Measurements from ENCODE around the gene KCND3. TPM values are rescaled to one million over a fixed set of nuclear protein-coding genes. Genes with fewer than 3 reads are reported as not detected.

Gene KCND3
- total RNA-seq, 1 donor from 2014 or later: 24.7 TPM

DNA sequence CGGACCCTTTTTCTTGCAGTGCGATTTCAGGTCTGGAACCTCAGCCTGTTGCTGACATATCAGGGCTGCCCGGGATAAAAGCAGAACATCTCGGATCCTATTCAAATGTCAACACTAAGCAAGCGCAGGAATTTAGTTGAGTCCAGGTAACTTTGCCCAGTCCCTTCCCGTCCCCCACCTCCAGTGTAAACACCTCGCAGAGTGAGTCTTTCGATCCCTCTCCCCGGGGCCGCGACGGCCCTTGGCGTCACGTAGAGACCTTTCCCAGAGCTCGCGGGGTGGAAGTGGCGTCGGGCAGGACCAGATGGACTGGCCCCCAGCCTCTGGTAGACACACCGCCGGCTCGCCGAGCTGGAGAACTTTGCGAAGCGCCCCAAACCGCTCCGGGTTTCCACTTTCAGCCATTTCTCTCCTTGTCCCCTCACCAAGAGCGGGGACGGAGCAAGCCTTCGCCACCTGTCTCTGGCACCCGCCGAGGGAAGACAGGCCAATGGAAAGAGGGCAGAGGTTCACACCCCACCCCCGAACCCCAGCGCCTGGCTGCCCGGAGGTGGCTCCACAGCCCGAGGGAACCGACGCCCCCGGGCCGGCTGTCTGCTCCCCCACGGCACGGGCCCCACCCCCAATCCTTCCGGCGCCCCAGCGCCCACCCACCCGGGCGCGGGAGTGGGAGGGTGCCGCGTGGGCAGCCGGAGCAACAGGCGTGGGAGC is 570 bp downstream of the KCND3 start:
- DNase-seq (ENCODE audit: low spot score): peak; percentile 78
- ATAC-seq: peak; percentile 43

DNA sequence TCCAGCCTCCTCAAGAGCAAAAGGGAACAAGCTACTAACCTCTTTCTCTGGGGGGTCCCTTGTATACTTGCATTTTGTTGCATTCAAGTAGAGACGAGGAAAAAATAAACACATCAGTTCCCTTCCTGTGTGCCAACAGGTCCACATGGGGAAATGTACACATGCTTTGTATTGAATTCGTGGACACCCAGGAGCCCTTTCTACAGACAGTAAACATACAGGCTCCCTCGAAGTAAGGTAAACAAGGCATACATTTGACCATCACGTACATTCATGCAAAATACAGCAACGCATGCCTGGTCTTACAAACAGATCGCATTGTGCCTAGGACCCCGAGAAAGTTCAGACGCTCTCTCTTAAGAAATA is 1.1 kb downstream of the KCND3 start:
- no peak for ATAC-seq
- no peak for DNase-seq (ENCODE audit: low spot score)

DNA sequence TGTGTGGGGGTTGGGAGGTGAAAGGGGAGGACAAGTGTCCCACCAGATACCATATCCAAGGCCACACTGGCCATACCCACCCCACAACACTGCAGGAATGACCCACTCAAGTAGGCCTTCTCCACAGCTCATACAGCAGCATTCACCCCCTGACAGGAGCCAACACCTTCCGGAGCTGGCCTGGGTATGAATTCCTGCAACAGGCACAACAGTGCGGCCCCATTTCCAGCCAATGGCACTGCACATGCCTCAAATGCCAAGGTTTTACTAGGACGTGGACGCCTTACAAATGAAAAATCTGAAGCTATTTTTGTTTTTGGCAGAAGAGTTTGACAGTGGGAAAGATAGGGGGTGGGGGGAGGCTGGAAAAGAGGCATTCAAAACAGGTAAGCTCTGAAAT is 2.0 kb downstream of the KCND3 start:
- ATAC-seq (no peak), DNase-seq (ENCODE audit: low spot score) (no peak)

DNA sequence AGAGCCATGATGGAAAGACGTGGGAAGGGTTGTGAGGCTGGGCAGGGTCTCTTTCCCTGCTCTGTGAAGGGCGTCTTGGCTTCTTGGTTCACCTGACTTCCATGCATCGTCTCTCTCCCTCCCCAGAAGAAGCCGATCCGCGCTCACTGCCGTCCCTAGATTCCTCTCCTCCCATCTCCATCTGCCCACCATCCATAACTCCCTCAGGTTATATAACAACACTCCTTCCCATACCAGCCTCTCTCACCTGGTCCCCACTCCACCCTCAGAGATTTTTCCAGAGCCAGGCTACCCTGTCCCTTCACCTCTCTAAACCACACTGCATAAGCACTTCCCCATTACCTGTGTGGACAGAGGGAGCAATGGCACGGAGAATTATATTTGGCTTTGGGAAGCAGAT is 6.0 kb downstream of the KCND3 start:
- DNase-seq (ENCODE audit: low spot score) (no peak), ATAC-seq (no peak)

DNA sequence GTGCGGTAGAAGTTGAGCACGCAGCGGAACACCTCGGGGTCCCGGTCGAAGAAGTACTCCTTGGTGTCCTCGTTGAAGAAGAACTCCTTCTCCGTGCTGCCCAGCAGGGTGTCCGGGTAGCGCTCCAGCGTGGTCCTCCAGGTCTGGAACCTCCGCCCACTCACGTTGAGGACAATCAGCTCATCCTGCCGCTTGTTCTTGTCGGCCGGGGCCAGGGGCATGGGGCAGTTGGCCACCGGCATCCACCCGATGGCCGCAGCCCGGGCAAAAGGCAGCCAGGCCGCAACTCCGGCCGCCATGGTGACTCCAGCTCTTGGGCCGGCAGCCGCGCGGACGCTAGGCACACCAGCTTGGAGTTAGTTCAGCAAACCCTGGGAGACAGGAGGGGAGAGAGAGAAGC is 7.0 kb downstream of the KCND3 start:
- ATAC-seq (no peak), DNase-seq (ENCODE audit: low spot score) (no peak)

DNA sequence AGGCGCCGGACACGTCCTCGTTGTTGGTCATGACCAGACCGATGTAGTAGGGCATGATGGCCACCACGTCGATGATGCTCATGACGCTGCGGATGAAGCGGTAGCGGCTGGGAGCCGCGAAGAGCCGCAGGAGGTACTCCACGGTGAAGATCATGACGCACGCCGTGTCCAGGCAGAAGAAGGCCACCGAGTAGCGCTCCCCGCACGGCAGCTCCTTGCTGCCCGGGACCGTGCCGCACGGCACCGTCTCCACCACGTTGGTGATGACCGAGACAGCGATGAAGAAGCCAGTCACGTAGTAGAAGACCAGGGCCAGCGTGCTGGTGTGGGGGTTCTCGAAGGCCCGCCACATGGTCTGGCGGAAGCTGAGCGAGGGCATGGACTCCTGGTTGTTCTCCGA is 7.6 kb downstream of the KCND3 start:
- DNase-seq (ENCODE audit: low spot score) (no peak), ATAC-seq (no peak)

DNA sequence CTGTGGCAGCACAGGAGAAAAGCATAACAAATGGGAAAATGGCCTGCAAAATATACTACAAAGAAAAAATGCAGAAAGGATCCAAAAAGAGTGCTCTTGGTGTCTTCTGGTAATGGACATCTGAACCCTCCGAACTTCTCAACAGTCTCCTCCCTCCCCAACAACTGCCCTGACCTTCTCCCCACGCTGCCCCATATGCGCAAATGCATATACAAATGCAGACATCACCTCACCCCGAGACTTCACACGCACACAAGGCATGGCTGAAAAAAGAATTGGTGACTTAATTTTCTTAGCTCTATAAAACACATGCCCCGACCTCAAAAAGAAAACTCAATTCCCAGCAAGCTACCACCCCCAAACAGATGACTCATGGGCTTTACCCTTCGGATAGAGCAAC is 8.4 kb downstream of the KCND3 start:
- ATAC-seq: no peak

DNA sequence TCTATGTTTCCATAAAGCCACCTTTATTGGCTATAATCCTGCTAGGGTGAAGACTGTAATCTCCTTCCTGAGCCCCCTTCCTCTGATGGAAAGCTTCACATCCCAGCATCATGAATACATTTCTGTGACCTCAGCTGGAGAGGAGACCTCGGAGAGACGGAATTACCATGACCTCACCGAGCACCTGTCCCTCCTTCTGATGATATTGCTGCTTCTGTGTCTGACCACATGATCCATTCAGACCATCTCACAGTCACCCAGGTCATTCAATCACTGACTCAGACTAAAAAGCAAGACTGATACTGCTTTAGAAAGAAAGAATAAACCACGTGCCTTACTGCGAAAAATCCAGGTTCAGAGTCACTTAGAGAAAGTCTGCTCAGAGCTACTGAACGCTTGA is 8.8 kb downstream of the KCND3 start:
- DNase-seq (ENCODE audit: low spot score) (no peak), ATAC-seq (no peak)

More for the DNA sequence above, 8.4 kb downstream of the KCND3 start:
- DNase-seq (ENCODE audit: low spot score): no peak

DNA sequence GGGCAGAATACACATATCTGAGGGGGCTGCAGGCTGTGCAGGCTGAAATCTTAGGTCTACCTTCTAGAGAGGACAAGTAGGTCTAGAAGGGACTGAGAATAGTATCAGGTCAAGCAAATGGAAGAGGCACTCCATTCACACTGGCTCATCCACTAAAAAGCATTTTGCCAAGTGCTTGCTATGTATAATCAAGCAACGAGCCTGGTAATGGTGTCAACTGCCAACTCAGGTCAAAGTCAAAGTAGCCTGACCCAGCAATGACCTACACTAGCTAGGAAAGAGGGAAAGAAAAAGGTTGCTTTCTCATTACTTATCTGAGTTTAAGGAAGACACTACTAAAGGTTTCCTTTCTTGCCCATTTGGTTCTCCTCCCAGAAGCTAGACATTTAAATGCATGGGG is 10.8 kb downstream of the KCND3 start:
- ATAC-seq (peak; percentile 89), DNase-seq (ENCODE audit: low spot score) (peak; percentile 71)

DNA sequence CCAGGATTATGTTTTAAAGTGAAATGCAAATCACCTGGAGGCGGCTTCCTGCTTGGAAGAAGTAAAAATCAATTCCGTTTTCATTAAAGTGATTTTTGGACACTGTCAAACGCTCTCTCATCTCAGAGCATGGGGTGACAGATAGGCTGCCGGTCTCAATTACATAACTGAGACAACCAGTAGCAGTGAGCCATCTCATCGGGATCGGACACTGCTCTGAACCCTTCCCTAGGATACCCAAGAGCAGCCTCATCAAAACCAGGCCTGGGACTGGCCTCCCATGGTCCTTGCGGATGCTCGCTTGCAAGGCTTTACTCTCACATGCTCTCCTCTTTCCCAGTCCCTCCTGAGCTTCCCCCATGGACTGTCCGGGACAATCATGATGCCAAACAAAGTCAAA is 12.1 kb downstream of the KCND3 start:
- DNase-seq (ENCODE audit: low spot score): no peak
- ATAC-seq: peak; percentile 30

DNA sequence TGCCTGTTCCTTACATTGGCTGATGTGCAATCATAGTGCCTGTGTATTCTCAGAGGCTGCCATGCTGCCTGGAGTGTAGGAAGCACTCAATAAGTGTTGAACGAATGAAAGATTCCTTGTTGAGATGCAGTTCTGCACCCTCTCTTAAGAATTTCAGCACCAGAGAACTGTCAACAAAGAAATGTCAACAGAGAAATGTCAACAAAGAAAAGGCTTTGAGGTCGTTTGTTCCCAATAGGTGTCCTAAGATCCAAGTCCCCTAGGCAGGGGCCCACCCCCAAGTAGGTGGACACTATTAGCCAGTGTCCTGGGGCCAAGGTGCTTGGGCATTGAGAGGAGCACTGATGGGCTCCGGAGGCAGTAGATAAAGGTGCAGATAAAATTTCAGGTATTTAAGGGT is 12.6 kb downstream of the KCND3 start:
- peak; percentile 67 for ATAC-seq

DNA sequence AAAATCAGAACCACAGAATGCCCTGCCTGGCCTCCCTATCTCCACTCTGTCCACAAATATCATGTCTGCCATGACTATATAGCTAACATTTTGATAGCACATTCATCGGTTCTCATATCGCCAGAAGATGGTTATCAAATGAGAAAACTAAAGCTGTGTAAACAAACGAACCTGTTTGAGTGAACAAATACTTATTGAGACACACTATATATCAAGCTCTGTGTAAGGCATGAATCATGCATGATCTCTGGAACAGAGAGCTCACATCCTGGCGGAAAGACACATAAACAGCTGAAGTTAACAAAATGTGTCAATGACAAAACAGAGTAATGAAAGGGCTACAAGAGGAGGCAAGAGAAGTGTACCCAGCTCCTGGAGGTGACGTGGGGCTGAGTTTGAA is 13.1 kb downstream of the KCND3 start:
- peak; percentile 18 for ATAC-seq
- no peak for DNase-seq (ENCODE audit: low spot score)

More for the DNA sequence above, 12.6 kb downstream of the KCND3 start:
- peak; percentile 64 for DNase-seq (ENCODE audit: low spot score)

DNA sequence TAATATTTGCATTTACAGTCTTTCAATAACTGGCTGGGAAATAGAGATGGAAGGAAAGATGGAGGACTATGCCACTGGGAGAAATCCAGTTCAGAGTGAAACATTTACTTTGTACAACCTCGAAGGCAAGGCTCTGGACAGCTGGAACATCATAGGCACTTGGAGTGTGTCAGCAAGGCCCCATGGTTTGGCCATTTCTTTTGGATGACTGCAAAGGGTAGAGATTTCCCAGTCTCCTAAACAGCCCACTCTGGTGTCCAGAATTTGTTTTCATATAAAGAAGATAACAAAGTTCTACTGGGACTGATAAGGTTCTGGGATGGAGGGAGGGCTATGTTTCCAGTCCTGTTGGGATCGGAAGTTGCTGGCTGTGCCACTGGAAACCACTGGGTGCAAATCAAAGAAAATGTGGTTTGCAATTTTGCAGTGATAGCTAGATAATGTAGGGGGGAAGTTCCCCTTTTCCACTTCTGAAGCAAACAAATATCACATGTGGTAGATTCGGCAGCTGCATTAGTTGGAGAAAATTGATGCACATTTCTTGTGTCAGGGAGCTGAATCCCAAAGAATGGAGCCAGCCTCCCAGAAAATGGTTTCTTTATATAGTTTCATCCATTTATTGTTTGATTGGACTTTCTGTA is 16.2 kb downstream of the KCND3 start:
- ATAC-seq (no peak), DNase-seq (ENCODE audit: low spot score) (no peak)

DNA sequence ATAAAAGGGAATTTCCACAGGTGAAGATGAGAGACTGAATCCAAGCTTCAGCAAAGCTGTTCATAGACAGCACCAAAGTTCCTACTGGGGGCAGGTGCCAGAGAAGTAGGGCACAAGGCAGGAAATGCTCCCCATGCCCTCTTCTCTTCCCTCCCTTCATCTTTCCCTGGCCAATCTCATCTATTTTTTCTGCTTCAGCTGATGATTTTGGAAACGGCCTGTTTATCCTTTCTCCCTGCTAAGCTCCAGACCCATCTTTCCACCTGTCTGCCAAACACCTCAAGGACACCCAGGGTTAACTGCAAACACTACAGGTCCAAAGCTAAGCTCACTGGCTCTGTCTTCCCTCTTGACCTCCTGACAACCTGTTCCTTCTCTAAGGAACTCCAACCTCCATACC is 18.1 kb downstream of the KCND3 start:
- DNase-seq (ENCODE audit: low spot score): no peak
- no peak for ATAC-seq

DNA sequence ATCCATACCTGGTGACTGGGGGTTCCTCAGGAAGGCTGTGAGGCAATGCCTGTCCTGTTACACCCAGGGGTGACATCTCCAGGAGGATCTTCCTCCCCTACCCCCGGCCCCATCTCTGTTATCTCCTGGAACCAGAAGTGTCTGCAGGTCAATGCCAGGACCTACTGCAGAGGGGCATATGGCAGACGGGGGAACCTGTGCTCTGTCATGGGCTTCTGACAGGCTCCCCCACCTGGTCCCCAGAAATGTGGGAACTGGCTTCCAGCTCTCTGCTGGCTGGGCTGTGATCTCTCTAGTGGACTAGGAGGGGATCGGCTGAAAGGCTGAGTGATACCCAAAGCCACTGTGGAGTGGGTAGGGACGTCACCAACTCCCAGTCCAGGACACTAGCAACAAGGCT is 21.0 kb downstream of the KCND3 start:
- no peak for DNase-seq (ENCODE audit: low spot score)
- no peak for ATAC-seq

DNA sequence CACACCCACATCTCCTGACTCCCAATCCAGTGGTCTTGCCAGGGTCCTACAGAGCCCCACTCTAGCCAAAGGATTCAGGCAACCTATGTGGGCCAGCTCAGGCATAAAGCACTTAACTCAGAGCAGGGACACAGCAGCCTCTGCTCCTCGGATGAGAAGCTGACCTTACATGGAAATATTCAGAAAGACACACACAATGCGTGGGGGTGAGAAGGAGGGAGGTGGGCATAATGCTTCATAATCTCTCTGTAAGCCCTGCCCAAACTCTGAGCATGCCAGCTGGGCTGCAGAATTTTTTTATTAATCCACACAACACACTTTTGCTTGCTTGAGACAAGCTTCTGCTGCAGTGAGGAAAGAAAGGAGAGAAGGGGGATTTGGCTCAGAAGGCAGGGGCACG is 21.6 kb downstream of the KCND3 start:
- ATAC-seq: no peak

DNA sequence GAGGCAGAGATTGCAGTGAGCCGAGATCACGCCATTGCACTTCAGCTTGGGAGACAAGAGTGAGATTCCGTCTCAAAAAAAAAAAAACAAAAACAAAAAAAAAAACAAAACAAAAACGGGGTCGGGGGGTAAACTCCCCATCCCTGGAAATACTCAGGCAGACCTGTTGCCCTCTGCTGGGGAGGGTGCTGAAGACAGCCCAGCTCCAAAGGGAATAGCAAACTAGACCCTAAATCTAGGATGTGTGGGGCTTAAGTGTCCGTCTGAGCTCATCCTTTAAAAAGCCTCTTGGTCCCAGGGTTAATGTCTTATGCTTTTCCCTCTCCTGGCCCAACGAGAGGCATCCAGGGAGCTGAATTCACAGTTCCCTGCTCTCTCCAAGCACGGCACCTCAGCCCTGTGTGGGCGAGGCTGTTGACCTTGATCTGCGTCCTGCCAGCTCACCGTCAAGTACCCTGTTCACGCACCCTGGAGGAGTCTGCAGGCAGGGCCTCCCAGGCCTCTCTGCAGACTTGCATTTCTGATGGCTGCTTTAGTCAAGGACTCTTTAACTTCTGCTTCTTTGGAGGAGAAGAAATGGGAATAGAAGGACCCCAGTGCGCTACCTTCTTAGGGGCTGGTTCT is 22.3 kb downstream of the KCND3 start:
- DNase-seq (ENCODE audit: low spot score) (no peak), ATAC-seq (peak; percentile 35)

More for the DNA sequence above, 21.6 kb downstream of the KCND3 start:
- DNase-seq (ENCODE audit: low spot score): no peak

DNA sequence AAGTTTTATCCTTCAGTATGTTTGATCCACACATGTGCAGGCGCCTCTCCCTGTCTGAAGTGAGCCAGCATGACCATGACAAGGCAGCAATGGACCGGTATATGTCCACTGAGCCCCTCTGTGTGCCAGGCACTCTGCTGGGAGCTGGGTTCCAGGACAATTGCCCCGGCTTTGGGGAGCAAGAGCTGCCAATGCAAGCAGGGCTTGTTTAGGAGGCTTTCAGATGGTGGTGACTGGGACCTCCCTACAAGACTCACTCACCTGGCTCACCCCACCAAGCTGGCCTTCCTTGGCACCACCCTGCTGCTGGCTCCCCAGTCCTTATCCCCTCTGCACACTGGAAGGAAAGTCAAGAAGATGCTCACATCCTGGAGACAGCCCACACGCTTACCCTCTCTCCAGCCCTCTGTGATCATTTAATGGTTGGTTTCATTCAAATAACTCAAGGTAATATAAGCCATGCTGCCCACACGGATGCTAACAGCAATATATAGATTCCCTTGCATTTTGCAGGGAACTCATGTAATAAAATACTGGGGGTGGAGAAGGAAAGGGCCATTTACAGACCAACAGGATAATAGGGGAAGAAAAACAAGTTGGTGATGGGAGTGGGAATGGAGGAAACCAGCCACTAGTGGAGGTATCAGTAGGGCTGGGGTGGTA is 23.6 kb downstream of the KCND3 start:
- DNase-seq (ENCODE audit: low spot score) (no peak), ATAC-seq (no peak)

DNA sequence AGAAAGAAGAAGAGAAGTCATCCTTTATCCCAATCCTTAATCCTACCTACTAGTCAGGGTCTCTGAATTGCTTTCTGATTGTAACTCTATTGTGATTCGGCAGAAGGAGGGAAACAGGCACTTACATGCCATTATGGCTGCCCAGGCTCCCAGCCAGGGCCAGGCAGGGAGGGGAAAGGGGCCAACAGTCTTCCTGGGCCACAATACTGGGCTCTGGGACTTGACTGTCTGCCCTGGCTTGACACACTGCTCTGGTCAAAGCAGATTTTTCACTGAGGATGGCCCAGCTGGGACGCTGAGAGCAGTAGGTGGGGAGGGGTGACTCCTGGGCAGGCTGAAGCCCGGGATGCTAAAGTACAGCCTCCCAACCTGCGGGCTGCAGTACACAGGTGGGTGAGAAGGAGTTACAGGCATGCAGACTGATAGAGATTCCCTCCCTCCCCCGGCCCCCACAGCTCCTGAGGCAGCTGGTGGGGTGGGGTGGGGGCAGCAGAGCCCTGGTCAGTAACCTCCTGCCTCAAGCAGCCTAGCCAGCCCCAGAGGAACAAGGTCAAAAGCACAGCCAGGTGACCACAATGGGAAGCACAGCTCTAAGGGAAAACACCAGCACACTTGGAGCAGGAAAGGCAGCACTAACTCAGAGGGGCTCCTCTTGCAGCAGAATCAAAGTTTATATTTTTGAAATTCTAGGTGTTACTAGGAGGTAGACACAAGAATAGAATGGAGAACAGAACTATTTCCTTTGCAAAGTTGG is 25.3 kb downstream of the KCND3 start:
- no peak for DNase-seq (ENCODE audit: low spot score)
- ATAC-seq: no peak

DNA sequence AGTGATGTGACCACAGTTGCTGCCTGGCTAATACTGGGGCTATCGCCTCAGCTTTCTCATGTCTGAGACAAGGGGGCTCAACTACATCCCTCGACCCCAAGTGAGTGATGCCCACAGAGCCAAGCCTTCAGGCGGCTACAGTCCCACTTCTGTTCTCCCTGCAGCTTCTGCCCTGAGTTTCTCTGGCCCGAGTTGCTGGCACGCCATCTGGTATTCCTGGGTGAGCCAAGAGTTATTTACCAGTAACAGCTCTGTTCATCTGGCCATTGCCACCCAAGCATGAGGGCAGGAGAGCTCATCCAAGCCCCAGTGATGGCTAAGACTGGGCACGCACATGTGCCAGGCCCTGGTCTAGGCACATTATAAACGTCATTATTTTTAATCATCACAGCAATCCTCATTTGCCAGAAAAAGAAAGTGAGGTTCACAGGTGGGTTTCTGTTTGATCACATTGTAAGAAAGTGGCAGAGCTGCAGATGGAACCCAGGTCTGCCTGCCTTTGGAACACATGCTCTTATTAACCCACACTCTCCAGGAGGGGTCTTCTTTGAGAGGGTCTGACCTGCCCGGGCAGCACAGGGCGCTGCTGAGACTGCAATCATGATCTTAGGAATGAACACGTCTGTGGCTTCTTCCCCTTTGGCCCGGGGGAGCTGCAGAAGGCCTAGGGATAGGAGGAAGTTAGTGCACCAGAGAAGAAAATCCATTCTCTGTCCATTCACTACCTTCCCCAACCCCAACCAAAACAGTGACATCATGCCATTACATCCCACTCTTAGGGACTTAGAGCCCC is 27.5 kb downstream of the KCND3 start:
- no peak for DNase-seq (ENCODE audit: low spot score)
- peak; percentile 35 for ATAC-seq

Measured in left lobe of liver (tissue), 2 donors.